Thyroid gland (tissue), 4 donors: ENCODE measurements around the gene NUTM2A.
"Not testable (repeated sequence)": the region's sequence is repeated elsewhere in the genome, so short reads cannot be mapped to it uniquely, and the experiment has no call there.

Source experiments
- CTCF ChIP-seq, 6 experiments: fragments of 200-600 bp in 3 of 6; fragments of 450-650 bp in 3 of 6; sonication (generic) in 3 of 6; IDR thresholded peaks; one replicate each; pipeline ENCODE4 v1.5.1; 2016 to 2019; ENCODE audit warnings: antibody characterized with exemption in 6 of 6, mild to moderate bottlenecking in 2 of 6, inconsistent platforms in 1 of 6, moderate library complexity in 1 of 6
- POLR2A ChIP-seq, 2 donors: fragments of 450-650 bp; IDR thresholded peaks; one replicate each; pipeline ENCODE4 v1.6.1; 2017; ENCODE audit warnings: antibody characterized with exemption in 2 of 2, mild to moderate bottlenecking in 2 of 2, moderate library complexity in 1 of 2

- TF ChIP-seq CTCF, POLR2A (IDR thresholded peaks at IDR 0.05): not testable (repeated sequence)
Measured at GRCh38 chr10:87211848-87212247, 13.4 kb upstream of the NUTM2A start.
